Activated CD4-positive, alpha-beta memory T cell treated with anti-CD3 and anti-CD28 coated beads, Interleukin-2, amount 10 ng/mL, durations not matched to agents 7 days and 5 days (primary cell): ENCODE measurements around the gene TENT5A. TPM values are rescaled to one million over a fixed set of nuclear protein-coding genes. Genes with fewer than 3 reads are reported as not detected.
"Not testable (repeated sequence)": the region's sequence is repeated elsewhere in the genome, so short reads cannot be mapped to it uniquely, and the experiment has no call there.

ENCODE experiments used
- CTCF ChIA-PET: fragments of 350-600 bp; sonication (Branson Sonifier 250); formaldehyde crosslinking; loops from one replicate; lab custom pipeline; 2021; ENCODE audit warnings: antibody characterized with exemption, inconsistent platforms; lab: Charles Lee
- POLR2A ChIA-PET: fragments of 350-600 bp; sonication (Branson Sonifier 250); formaldehyde crosslinking; loops from one replicate; lab custom pipeline; 2021; ENCODE audit warnings: antibody characterized with exemption; lab: Charles Lee
- DNase-seq: peaks from one replicate; pipeline ENCODE4 v3.0.0-alpha.2; 2020
- H3K27ac Mint-ChIP-seq: one replicate; pipeline ENCODE4 v1.8.0; 2021; ENCODE audit warnings: mild to moderate bottlenecking, mixed read lengths
- H3K27me3 Mint-ChIP-seq: one replicate; pipeline ENCODE4 v1.8.0; 2021; ENCODE audit warnings: mixed read lengths
- H3K36me3 Mint-ChIP-seq: one replicate; pipeline ENCODE4 v1.8.0; 2021; ENCODE audit warnings: low read depth, mixed read lengths
- H3K4me1 Mint-ChIP-seq: one replicate; pipeline ENCODE4 v1.8.0; 2021; ENCODE audit warnings: mixed read lengths
- H3K4me3 Mint-ChIP-seq: one replicate; pipeline ENCODE4 v1.8.0; 2021; ENCODE audit warnings: mild to moderate bottlenecking, mixed read lengths
- H3K9me3 Mint-ChIP-seq: one replicate; pipeline ENCODE4 v1.8.0; 2021; ENCODE audit warnings: mixed read lengths
- total RNA-seq, 2 experiments: library from RNA; stranded (reverse); gene quantifications; one replicate each; pipeline ENCODE4 v1.2.3, GENCODE V29; 2021

TENT5A gene
- total RNA-seq, 2 experiments from 2014 or later = 2.0 TPM

- Mint-ChIP-seq H3K4me1 (peaks cover 21% of the 10 kb centered on the region), H3K4me3 (peak overlapping the region; percentile 85), H3K27ac (peak overlapping the region; percentile 85), H3K27me3 (peaks cover 34% of the 10 kb centered on the region), H3K36me3 (peaks cover 3% of the 10 kb centered on the region), H3K9me3 (no peaks in the 10 kb centered on the region)
- DNase-seq = peak; percentile 83
- ChIA-PET CTCF (interaction anchor here (0.9 to 1.4 kb wide), 4 partner anchors 10 to 1417 kb away, joined by 3 to 5 read pairs (median 4); no protein-coding TSS in a partner anchor), POLR2A (interaction anchor here (1.2 kb wide), 1 partner anchor 1807 kb away, joined by 3 read pairs; no protein-coding TSS in a partner anchor)
These were observed 1.5 kb upstream of the TENT5A start for GRCh38 chr6:81753711-81754577.

GRCh38 chr6:81752921-81753710 lies 635 bp upstream of the TENT5A start:
- peaks cover 21% of the 10 kb centered on the region for H3K4me1 Mint-ChIP-seq
- H3K27ac Mint-ChIP-seq = peak overlapping the region; percentile 85
- no peaks in the 10 kb centered on the region for H3K9me3 Mint-ChIP-seq
- peak; percentile 61 for DNase-seq
- POLR2A ChIA-PET = interaction anchor here (0.8 to 1.2 kb wide), 2 partner anchors 25 to 1806 kb away, joined by 3 read pairs; no protein-coding TSS in a partner anchor
- peak overlapping the region; percentile 85 for H3K4me3 Mint-ChIP-seq
- peaks cover 34% of the 10 kb centered on the region for H3K27me3 Mint-ChIP-seq
- CTCF ChIA-PET = interaction anchor here (0.9 to 1.3 kb wide), 3 partner anchors 26 to 1416 kb away, joined by 3 to 5 read pairs (median 3); no protein-coding TSS in a partner anchor
- H3K36me3 Mint-ChIP-seq = peaks cover 3% of the 10 kb centered on the region

GRCh38 chr6:81751388-81752083 lies 945 bp downstream of the TENT5A start:
- ChIA-PET CTCF (no interaction called here), POLR2A (interaction anchor here (1.2 kb wide), 1 partner anchor 11 kb away, joined by 3 read pairs; no protein-coding TSS in a partner anchor)
- H3K4me3 Mint-ChIP-seq = peak overlapping the region; percentile 85
- peaks cover 21% of the 10 kb centered on the region for H3K4me1 Mint-ChIP-seq
- peaks cover 27% of the 10 kb centered on the region for H3K27me3 Mint-ChIP-seq
- no peaks in the 10 kb centered on the region for H3K9me3 Mint-ChIP-seq
- H3K36me3 Mint-ChIP-seq = peaks cover 3% of the 10 kb centered on the region
- DNase-seq = peak; percentile 33
- H3K27ac Mint-ChIP-seq = peak overlapping the region; percentile 19

- CTCF ChIA-PET = no interaction called here
- Mint-ChIP-seq H3K27me3 (peaks cover 27% of the 10 kb centered on the region), H3K27ac (no peak overlapping the region), H3K4me1 (peaks cover 21% of the 10 kb centered on the region), H3K4me3 (peak overlapping the region; percentile 85), H3K36me3 (peaks cover 3% of the 10 kb centered on the region), H3K9me3 (no peaks in the 10 kb centered on the region)
- no peak for DNase-seq
- POLR2A ChIA-PET = no interaction called here
These were observed 1.6 kb downstream of the TENT5A start for GRCh38 chr6:81750681-81751387.

GRCh38 chr6:81750200-81750599 lies 2.3 kb downstream of the TENT5A start:
- Mint-ChIP-seq H3K4me1 (peaks cover 21% of the 10 kb centered on the region), H3K27me3 (peaks cover 25% of the 10 kb centered on the region), H3K27ac (no peak overlapping the region), H3K36me3 (peaks cover 3% of the 10 kb centered on the region), H3K4me3 (peak overlapping the region; percentile 85), H3K9me3 (no peaks in the 10 kb centered on the region)
- POLR2A ChIA-PET = no interaction called here
- CTCF ChIA-PET = no interaction called here
- no peak for DNase-seq

GRCh38 chr6:81749707-81750106 lies 2.8 kb downstream of the TENT5A start:
- CTCF ChIA-PET = no interaction called here

GRCh38 chr6:81748994-81749393 lies 3.5 kb downstream of the TENT5A start:
- peaks cover 22% of the 10 kb centered on the region for H3K27me3 Mint-ChIP-seq
- POLR2A ChIA-PET = no interaction called here
- peaks cover 23% of the 10 kb centered on the region for H3K4me1 Mint-ChIP-seq
- DNase-seq = no peak
- H3K27ac Mint-ChIP-seq = no peak overlapping the region
- H3K9me3 Mint-ChIP-seq = no peaks in the 10 kb centered on the region
- no peak overlapping the region for H3K4me3 Mint-ChIP-seq
- CTCF ChIA-PET = no interaction called here
- peaks cover 3% of the 10 kb centered on the region for H3K36me3 Mint-ChIP-seq

More at GRCh38 chr6:81749707-81750106, 2.8 kb downstream of the TENT5A start:
- peaks cover 25% of the 10 kb centered on the region for H3K27me3 Mint-ChIP-seq
- POLR2A ChIA-PET = no interaction called here
- H3K4me1 Mint-ChIP-seq = peaks cover 23% of the 10 kb centered on the region
- no peak overlapping the region for H3K27ac Mint-ChIP-seq
- H3K36me3 Mint-ChIP-seq = peaks cover 3% of the 10 kb centered on the region
- no peak overlapping the region for H3K4me3 Mint-ChIP-seq
- DNase-seq = no peak
- H3K9me3 Mint-ChIP-seq = no peaks in the 10 kb centered on the region

GRCh38 chr6:81747327-81747726 lies 5.2 kb downstream of the TENT5A start:
- Mint-ChIP-seq H3K27me3 (peaks cover 20% of the 10 kb centered on the region), H3K27ac (no peak overlapping the region), H3K4me3 (no peak overlapping the region), H3K9me3 (no peaks in the 10 kb centered on the region), H3K36me3 (peaks cover 3% of the 10 kb centered on the region), H3K4me1 (peaks cover 17% of the 10 kb centered on the region)
- CTCF ChIA-PET = no interaction called here
- DNase-seq = no peak
- POLR2A ChIA-PET = no interaction called here

GRCh38 chr6:81744131-81744530 lies 8.3 kb downstream of the TENT5A start:
- ChIA-PET CTCF (interaction anchor here (1.2 kb wide), 1 partner anchor 10 kb away, joined by 4 read pairs; no protein-coding TSS in a partner anchor), POLR2A (no interaction called here)
- Mint-ChIP-seq H3K4me1 (peaks cover 2% of the 10 kb centered on the region), H3K27me3 (no peaks in the 10 kb centered on the region), H3K36me3 (no peaks in the 10 kb centered on the region), H3K27ac (no peak overlapping the region), H3K4me3 (no peak overlapping the region), H3K9me3 (no peaks in the 10 kb centered on the region)
- DNase-seq = no peak

- Mint-ChIP-seq H3K4me1 (peaks cover 2% of the 10 kb centered on the region), H3K4me3 (no peak overlapping the region), H3K27ac (no peak overlapping the region), H3K9me3 (no peaks in the 10 kb centered on the region), H3K36me3 (no peaks in the 10 kb centered on the region), H3K27me3 (no peaks in the 10 kb centered on the region)
- CTCF ChIA-PET = interaction anchor here (1.2 kb wide), 1 partner anchor 11 kb away, joined by 4 read pairs; no protein-coding TSS in a partner anchor
- POLR2A ChIA-PET = no interaction called here
- DNase-seq = no peak
These were observed 8.8 kb downstream of the TENT5A start for GRCh38 chr6:81743649-81744048.

- H3K4me3 Mint-ChIP-seq = no peak overlapping the region
- no peaks in the 10 kb centered on the region for H3K27me3 Mint-ChIP-seq
- no peaks in the 10 kb centered on the region for H3K36me3 Mint-ChIP-seq
- H3K9me3 Mint-ChIP-seq = no peaks in the 10 kb centered on the region
- H3K4me1 Mint-ChIP-seq = peaks cover 2% of the 10 kb centered on the region
- no peak for DNase-seq
- ChIA-PET CTCF (no interaction called here), POLR2A (no interaction called here)
- H3K27ac Mint-ChIP-seq = no peak overlapping the region
These were observed 10.8 kb downstream of the TENT5A start for GRCh38 chr6:81741689-81742088.

GRCh38 chr6:81740591-81740990 lies 11.9 kb downstream of the TENT5A start:
- H3K36me3 Mint-ChIP-seq, POLR2A ChIA-PET, DNase-seq, H3K4me3 Mint-ChIP-seq, H3K27me3 Mint-ChIP-seq, H3K27ac Mint-ChIP-seq, H3K9me3 Mint-ChIP-seq, H3K4me1 Mint-ChIP-seq, CTCF ChIA-PET: not testable (repeated sequence)
